HEK293 (cell line): Measurements from ENCODE around the gene LCNL1.

ENCODE experiments used
- CTCF ChIA-PET: fragments of 350-600 bp; formaldehyde crosslinking; extraction: SDS; loops from one replicate; lab custom pipeline; 2021; ENCODE audit warnings: antibody characterized with exemption; lab: Yijun Ruan, JAX
- POLR2A ChIA-PET: fragments of 300-600 bp; formaldehyde crosslinking; extraction: SDS; loops from one replicate; lab custom pipeline; 2020; ENCODE audit warnings: antibody characterized with exemption, inconsistent platforms; lab: Yijun Ruan, JAX
- H3K27ac ChIP-seq: fragments of 200-500 bp; sonication (Bioruptor generic); 2 replicates; pipeline ENCODE4 v1.5.1; 2014; ENCODE audit warnings: low read depth, low read length, control low read depth, inconsistent platforms; ENCODE audit errors: extremely low read depth
- H3K36me3 ChIP-seq, 2 experiments: fragments of 200-500 bp in 1 of 2; sonication (Bioruptor generic) in 1 of 2; 1 replicate in 1 of 2; 2 replicates in 1 of 2; pipeline ENCODE4 v1.5.1; 2014 to 2017; ENCODE audit warnings: inconsistent platforms in 2 of 2, low read length in 2 of 2; ENCODE audit not compliant: control insufficient read depth in 2 of 2, insufficient read depth in 1 of 2
- H3K4me1 ChIP-seq: fragments of 200-500 bp; sonication (Bioruptor generic); 2 replicates; pipeline ENCODE4 v1.5.1; 2014; ENCODE audit warnings: mild to moderate bottlenecking, low read length, inconsistent platforms; ENCODE audit not compliant: control insufficient read depth, insufficient read depth
- H3K4me3 ChIP-seq: 2 replicates; pipeline ENCODE4 v1.5.1; 2011; ENCODE audit warnings: low read depth, mild to moderate bottlenecking, control low read depth, low read length, moderate library complexity
- H3K9me3 ChIP-seq: fragments of 200-500 bp; sonication (Bioruptor generic); 2 replicates; pipeline ENCODE4 v1.5.1; 2014; ENCODE audit warnings: low read depth, low read length, inconsistent platforms; ENCODE audit not compliant: control insufficient read depth, insufficient read depth
- EGR2 ChIP-seq: fragments of 450-650 bp; formaldehyde crosslinking; IDR thresholded peaks from 2 replicates; pipeline ENCODE4 v1.5.1; 2016; ENCODE audit warnings: low read depth, missing biosample characterization, missing genetic modification characterization
- GLIS2 ChIP-seq: fragments of 450-650 bp; formaldehyde crosslinking; IDR thresholded peaks from 2 replicates; pipeline ENCODE4 v1.5.1; 2016; ENCODE audit warnings: missing biosample characterization, missing genetic modification characterization
- KLF1 ChIP-seq: fragments of 450-650 bp; formaldehyde crosslinking; IDR thresholded peaks from 2 replicates; pipeline ENCODE4 v1.5.1; 2016; ENCODE audit warnings: missing biosample characterization, missing genetic modification characterization
- PRDM1 ChIP-seq: fragments of 450-650 bp; formaldehyde crosslinking; IDR thresholded peaks from 2 replicates; pipeline ENCODE4; 2016; ENCODE audit warnings: missing biosample characterization, missing genetic modification characterization
- SP7 ChIP-seq: fragments of 450-650 bp; formaldehyde crosslinking; IDR thresholded peaks from 2 replicates; pipeline ENCODE4 v1.5.1; 2016; ENCODE audit warnings: missing biosample characterization, missing genetic modification characterization
- ZBTB21 ChIP-seq: fragments of 450-650 bp; formaldehyde crosslinking; IDR thresholded peaks from 2 replicates; pipeline ENCODE4 v1.5.1; 2017; ENCODE audit warnings: missing biosample characterization, missing genetic modification characterization
- ZBTB48 ChIP-seq: fragments of 450-650 bp; formaldehyde crosslinking; IDR thresholded peaks from 2 replicates; pipeline ENCODE4 v1.5.1; 2016; ENCODE audit warnings: missing biosample characterization, missing genetic modification characterization
- ZBTB8A ChIP-seq: fragments of 450-650 bp; formaldehyde crosslinking; IDR thresholded peaks from 2 replicates; pipeline ENCODE4 v1.5.1; 2016; ENCODE audit warnings: missing biosample characterization, missing genetic modification characterization
- ZFHX2 ChIP-seq: fragments of 450-650 bp; formaldehyde crosslinking; conservative IDR thresholded peaks from 2 replicates; pipeline ENCODE4 v1.5.1; 2016; ENCODE audit warnings: missing biosample characterization, missing genetic modification characterization
- ZNF132 ChIP-seq: fragments of 450-650 bp; formaldehyde crosslinking; IDR thresholded peaks from 2 replicates; pipeline ENCODE4 v1.5.1; 2017; ENCODE audit warnings: missing biosample characterization, missing genetic modification characterization, borderline replicate concordance
- ZNF175 ChIP-seq: fragments of 450-650 bp; formaldehyde crosslinking; IDR thresholded peaks from 2 replicates; pipeline ENCODE4 v1.5.1; 2016; ENCODE audit warnings: missing biosample characterization, missing genetic modification characterization
- ZNF366 ChIP-seq: fragments of 450-650 bp; formaldehyde crosslinking; conservative IDR thresholded peaks from 2 replicates; pipeline ENCODE4 v1.5.1; 2016; ENCODE audit warnings: missing biosample characterization, missing genetic modification characterization
- ZNF521 ChIP-seq: fragments of 450-650 bp; formaldehyde crosslinking; IDR thresholded peaks from 2 replicates; pipeline ENCODE4 v1.5.1; 2017; ENCODE audit warnings: missing biosample characterization, mild to moderate bottlenecking, missing genetic modification characterization
- ZNF707 ChIP-seq: fragments of 450-650 bp; formaldehyde crosslinking; IDR thresholded peaks from 2 replicates; pipeline ENCODE4 v1.5.1; 2016; ENCODE audit warnings: missing biosample characterization, missing genetic modification characterization
- ZNF776 ChIP-seq: fragments of 450-650 bp; formaldehyde crosslinking; IDR thresholded peaks from 2 replicates; pipeline ENCODE4 v1.5.0; 2017; ENCODE audit warnings: missing biosample characterization, missing genetic modification characterization, borderline replicate concordance
- ZNF830 ChIP-seq: fragments of 450-650 bp; IDR thresholded peaks from 2 replicates; pipeline ENCODE4 v1.5.0; 2018; ENCODE audit warnings: missing biosample characterization, missing genetic modification characterization, low read depth, mild to moderate bottlenecking, moderate library complexity
- TF ChIP-seq, protein P1 (sequence below): fragments of 450-650 bp; formaldehyde crosslinking; IDR thresholded peaks from 2 replicates; pipeline ENCODE4 v1.5.1; 2016; ENCODE audit warnings: missing biosample characterization, missing genetic modification characterization
- TF ChIP-seq, protein P2 (sequence below): sonication (generic); formaldehyde crosslinking; IDR thresholded peaks from 2 replicates; pipeline ENCODE4 v1.8.1; 2022; ENCODE audit warnings: mild to moderate bottlenecking, moderate library complexity, missing genetic modification reagents
- TF ChIP-seq, protein P3 (sequence below): fragments of 450-650 bp; formaldehyde crosslinking; IDR thresholded peaks from 2 replicates; pipeline ENCODE4 v1.5.1; 2017; ENCODE audit warnings: missing biosample characterization, mild to moderate bottlenecking, missing genetic modification characterization, moderate library complexity

The LCNL1 gene

DNA sequence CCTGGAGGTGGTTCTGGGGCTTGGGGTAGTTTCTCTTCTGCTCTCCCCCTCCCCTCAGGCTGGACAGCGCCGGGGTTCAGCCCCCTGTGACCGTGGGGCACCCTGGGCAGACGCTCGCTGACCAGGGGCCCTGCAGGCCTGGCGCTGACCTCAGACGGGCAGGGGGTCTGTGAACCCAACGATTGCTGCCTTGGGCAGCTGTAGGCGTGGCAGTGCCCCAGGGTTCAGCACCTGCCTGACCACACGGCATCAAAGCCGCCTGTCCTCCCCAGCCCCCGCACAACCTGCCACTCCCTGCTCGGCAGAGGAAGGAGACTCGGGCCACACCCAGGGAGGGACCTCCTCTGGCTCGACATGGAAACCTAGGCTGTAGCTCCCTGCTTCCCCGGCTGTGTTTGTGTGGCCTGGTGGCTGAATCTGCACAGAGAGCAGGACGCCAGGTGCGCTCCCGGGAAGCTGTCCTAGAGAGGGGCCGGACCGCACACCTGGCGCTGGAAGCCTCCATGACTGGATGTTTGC is 18.6 kb upstream of the LCNL1 start (continued):
- peak; percentile 48; the same call in 1 of the 2 replicates for TF ChIP-seq GLIS2 (tag by site-specific recombination)
- TF ChIP-seq, protein P1, sequence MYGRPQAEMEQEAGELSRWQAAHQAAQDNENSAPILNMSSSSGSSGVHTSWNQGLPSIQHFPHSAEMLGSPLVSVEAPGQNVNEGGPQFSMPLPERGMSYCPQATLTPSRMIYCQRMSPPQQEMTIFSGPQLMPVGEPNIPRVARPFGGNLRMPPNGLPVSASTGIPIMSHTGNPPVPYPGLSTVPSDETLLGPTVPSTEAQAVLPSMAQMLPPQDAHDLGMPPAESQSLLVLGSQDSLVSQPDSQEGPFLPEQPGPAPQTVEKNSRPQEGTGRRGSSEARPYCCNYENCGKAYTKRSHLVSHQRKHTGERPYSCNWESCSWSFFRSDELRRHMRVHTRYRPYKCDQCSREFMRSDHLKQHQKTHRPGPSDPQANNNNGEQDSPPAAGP (tag by site-specific recombination), result 0 out of 2 replicates have a peak, but pooled peaks have one; percentile 47
- no peak for TF ChIP-seq ZNF707 (tag by site-specific recombination)
- peak; percentile 99 for TF ChIP-seq KLF1 (tag by site-specific recombination)
- no peak for TF ChIP-seq ZNF175 (tag by site-specific recombination)

DNA sequence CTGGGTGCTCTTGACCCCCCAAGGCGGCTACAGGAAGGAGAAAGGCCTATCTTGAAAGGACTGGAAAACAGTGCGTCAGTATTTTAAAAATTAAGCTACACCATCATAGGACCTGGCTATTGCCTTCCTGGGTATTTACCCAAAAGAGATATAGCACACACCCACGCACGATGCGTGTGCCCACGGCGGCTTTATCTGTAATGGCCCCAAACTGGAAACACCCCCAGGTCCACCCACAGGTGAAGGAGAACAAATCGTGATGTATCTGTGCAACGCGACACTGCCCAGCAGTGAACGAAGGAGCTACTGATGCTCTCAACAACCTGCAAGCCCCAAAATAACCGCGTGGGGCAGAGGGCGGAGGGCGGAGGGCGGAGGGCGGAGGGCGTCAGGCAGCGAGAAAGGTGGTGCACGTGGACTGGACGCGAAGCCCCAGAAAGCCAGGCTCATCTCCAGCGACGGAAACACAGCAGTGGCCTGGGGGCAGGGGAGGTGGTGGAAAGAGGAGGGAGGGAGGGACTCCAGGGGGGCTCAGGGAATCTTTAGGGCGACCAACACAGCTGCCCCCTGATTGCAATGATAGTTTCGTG is 17.9 kb upstream of the LCNL1 start:
- H3K9me3 ChIP-seq, result no peaks in the 10 kb centered on the region
- H3K36me3 ChIP-seq, result no peaks in the 10 kb centered on the region
- no peaks in the 10 kb centered on the region for H3K4me1 ChIP-seq
- ChIA-PET POLR2A (interaction anchor here (0.7 to 1.0 kb wide), 2 partner anchors 14 to 104 kb away, joined by 3 to 8 read pairs; no protein-coding TSS in a partner anchor), CTCF (interaction anchor here (0.6 to 1.7 kb wide), 7 partner anchors 10 to 122 kb away, joined by 3 to 11 read pairs (median 5); partner anchors contain the start of genes C8G and MAN1B1)
- TF ChIP-seq ZFHX2 (tag by site-specific recombination) (peak; percentile 85), EGR2 (tag by site-specific recombination) (peak; percentile 90), ZNF521 (no peak)
- TF ChIP-seq, protein P2, sequence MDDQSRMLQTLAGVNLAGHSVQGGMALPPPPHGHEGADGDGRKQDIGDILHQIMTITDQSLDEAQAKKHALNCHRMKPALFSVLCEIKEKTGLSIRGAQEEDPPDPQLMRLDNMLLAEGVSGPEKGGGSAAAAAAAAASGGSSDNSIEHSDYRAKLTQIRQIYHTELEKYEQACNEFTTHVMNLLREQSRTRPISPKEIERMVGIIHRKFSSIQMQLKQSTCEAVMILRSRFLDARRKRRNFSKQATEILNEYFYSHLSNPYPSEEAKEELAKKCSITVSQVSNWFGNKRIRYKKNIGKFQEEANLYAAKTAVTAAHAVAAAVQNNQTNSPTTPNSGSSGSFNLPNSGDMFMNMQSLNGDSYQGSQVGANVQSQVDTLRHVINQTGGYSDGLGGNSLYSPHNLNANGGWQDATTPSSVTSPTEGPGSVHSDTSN (CRISPR knock-in tag), result no peak
- TF ChIP-seq, all 188 proteins: peak for 2
- no peak overlapping the region for H3K4me3 ChIP-seq
- no peak overlapping the region for H3K27ac ChIP-seq

DNA sequence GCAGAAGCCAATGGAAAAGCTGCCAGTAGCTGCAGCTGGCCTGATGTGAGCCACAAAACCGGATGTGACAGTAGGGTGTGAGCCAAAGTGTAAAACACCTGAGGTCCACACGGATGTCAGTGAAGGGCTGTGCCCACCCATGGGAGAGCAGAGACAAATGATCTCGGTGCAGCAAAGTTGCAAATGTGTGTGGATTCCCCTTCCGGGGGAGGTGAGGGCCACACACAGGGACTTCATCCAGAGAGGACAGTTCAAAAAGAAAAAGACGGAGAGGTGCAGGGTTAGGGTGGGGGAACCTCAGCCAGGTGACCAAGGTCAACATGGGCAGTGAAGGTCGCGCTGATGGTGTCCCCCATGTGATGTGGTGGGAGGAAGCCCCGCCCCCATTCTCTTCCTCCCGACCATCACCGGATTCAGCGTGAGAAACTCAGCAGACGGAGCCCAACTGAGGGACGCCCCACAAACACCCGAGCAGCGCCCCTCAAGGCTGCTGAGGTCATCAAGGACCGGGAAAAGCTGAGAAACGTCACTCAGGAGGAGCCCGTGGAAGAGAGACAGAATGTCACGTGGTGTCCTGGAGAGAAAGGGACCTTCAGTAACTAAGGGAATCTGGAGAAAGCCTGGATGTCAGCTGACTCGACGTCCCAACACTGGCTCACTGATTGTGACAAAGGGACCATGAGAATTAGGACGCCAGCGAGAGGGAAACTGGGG is 16.9 kb upstream of the LCNL1 start:
- CTCF ChIA-PET, result interaction anchor here (0.7 to 1.7 kb wide), 3 partner anchors 9 to 75 kb away, joined by 3 to 11 read pairs (median 5); no protein-coding TSS in a partner anchor

More for the DNA sequence above, 16.9 kb upstream of the LCNL1 start:
- Histone ChIP-seq H3K4me3 (no peak overlapping the region), H3K36me3 (no peaks in the 10 kb centered on the region), H3K9me3 (no peaks in the 10 kb centered on the region), H3K27ac (no peak overlapping the region), H3K4me1 (no peaks in the 10 kb centered on the region)
- no peak for TF ChIP-seq ZNF830 (tag by site-specific recombination)
- peak; percentile 30; the same call in 1 of the 2 replicates for TF ChIP-seq KLF1 (tag by site-specific recombination)
- TF ChIP-seq, protein P3, sequence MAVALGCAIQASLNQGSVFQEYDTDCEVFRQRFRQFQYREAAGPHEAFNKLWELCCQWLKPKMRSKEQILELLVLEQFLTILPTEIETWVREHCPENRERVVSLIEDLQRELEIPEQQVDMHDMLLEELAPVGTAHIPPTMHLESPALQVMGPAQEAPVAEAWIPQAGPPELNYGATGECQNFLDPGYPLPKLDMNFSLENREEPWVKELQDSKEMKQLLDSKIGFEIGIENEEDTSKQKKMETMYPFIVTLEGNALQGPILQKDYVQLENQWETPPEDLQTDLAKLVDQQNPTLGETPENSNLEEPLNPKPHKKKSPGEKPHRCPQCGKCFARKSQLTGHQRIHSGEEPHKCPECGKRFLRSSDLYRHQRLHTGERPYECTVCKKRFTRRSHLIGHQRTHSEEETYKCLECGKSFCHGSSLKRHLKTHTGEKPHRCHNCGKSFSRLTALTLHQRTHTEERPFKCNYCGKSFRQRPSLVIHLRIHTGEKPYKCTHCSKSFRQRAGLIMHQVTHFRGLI (tag by site-specific recombination), result 0 out of 2 replicates have a peak, but pooled peaks have one; percentile 25
- TF ChIP-seq ZNF366 (tag by site-specific recombination), result 0 out of 2 replicates have a peak, but pooled peaks have one; percentile 13
- TF ChIP-seq ZBTB21 (tag by site-specific recombination), result 0 out of 2 replicates have a peak, but pooled peaks have one; percentile 41
- no peak for TF ChIP-seq ZNF132 (tag by site-specific recombination)
- TF ChIP-seq ZBTB8A, result peak; percentile 83
- no peak for TF ChIP-seq ZNF776 (tag by site-specific recombination)
- 0 out of 2 replicates have a peak, but pooled peaks have one; percentile 20 for TF ChIP-seq SP7 (tag by site-specific recombination)
- peak; percentile 65; the same call in 1 of the 2 replicates for TF ChIP-seq PRDM1 (tag by site-specific recombination)
- TF ChIP-seq ZBTB48 (tag by site-specific recombination), result peak; percentile 93
- POLR2A ChIA-PET, result interaction anchor here (0.7 to 1.0 kb wide), 2 partner anchors 15 to 105 kb away, joined by 3 to 8 read pairs; no protein-coding TSS in a partner anchor
